Fibroblast of the aortic adventitia (primary cell): Measurements from ENCODE around the gene IGF2. TPM values are rescaled to one million over a fixed set of nuclear protein-coding genes. Genes with fewer than 3 reads are reported as not detected.

ENCODE experiments used
- DNase-seq: peaks from one replicate; pipeline ENCODE4 v3.0.0-alpha.2; 2010; ENCODE audit warnings: low read depth
- H3K4me3 ChIP-seq: 2 replicates; pipeline ENCODE4 v1.5.1; 2011; ENCODE audit warnings: low read depth, mild to moderate bottlenecking, control low read depth, low read length, moderate library complexity
- CTCF ChIP-seq: IDR thresholded peaks from 2 replicates; pipeline ENCODE4 v1.5.1; 2011; ENCODE audit warnings: mild to moderate bottlenecking, low read length, control low read depth, inconsistent platforms; ENCODE audit not compliant: insufficient read depth
- total RNA-seq: library from RNA; depleted of rRNA; stranded (reverse); fragments of >200 nt; gene quantifications from 2 replicates; pipeline ENCODE4 v1.2.3, GENCODE V29; 2012; ENCODE audit warnings: low replicate concordance

Gene IGF2
- total RNA-seq, 1 donor, result 3.3 TPM

GRCh38 chr11:2153581-2154194 is 14.5 kb upstream of the IGF2 start:
- DNase-seq, result no peak
- H3K4me3 ChIP-seq, result no peak overlapping the region
- no peak for TF ChIP-seq CTCF

GRCh38 chr11:2151500-2152257 is 12.5 kb upstream of the IGF2 start:
- peak; percentile 72 for DNase-seq
- TF ChIP-seq CTCF, result peak; percentile 79

GRCh38 chr11:2149864-2150847 is 11.0 kb upstream of the IGF2 start:
- peak; percentile 60 for DNase-seq
- no peak overlapping the region for H3K4me3 ChIP-seq
- TF ChIP-seq CTCF, result peak; percentile 58

More at GRCh38 chr11:2151500-2152257, 12.5 kb upstream of the IGF2 start:
- no peak overlapping the region for H3K4me3 ChIP-seq

- DNase-seq, result no peak
- TF ChIP-seq CTCF, result no peak
These were observed 10.3 kb upstream of the IGF2 start for GRCh38 chr11:2149460-2149859.

GRCh38 chr11:2148595-2148994 is 9.4 kb upstream of the IGF2 start:
- DNase-seq, result no peak
- no peak for TF ChIP-seq CTCF

More at GRCh38 chr11:2149460-2149859, 10.3 kb upstream of the IGF2 start:
- H3K4me3 ChIP-seq, result no peak overlapping the region

GRCh38 chr11:2147391-2147790 is 8.2 kb upstream of the IGF2 start:
- H3K4me3 ChIP-seq, result no peak overlapping the region
- no peak for TF ChIP-seq CTCF
- DNase-seq, result no peak

More at GRCh38 chr11:2148595-2148994, 9.4 kb upstream of the IGF2 start:
- no peak overlapping the region for H3K4me3 ChIP-seq
